Stomach (tissue), 4 donors: ENCODE results near the gene KPNA5.

Experiments used
- CTCF ChIP-seq, 7 experiments: fragments of 450-650 bp in 4 of 7; fragments of 200-600 bp in 3 of 7; sonication (generic) in 3 of 7; IDR thresholded peaks; one replicate each; pipeline ENCODE4 v1.5.1; 2016 to 2019; ENCODE audit warnings: antibody characterized with exemption in 7 of 7, control low read depth in 2 of 7, mild to moderate bottlenecking in 1 of 7
- EP300 ChIP-seq: sonication (generic); formaldehyde crosslinking; IDR thresholded peaks from one replicate; pipeline ENCODE4 v1.6.1; 2017; ENCODE audit warnings: antibody characterized with exemption
- POLR2A ChIP-seq, 4 donors: fragments of 450-650 bp; IDR thresholded peaks; one replicate each; pipeline ENCODE4 v1.6.1; 2016; ENCODE audit warnings: antibody characterized with exemption in 4 of 4, control low read depth in 2 of 4, mild to moderate bottlenecking in 1 of 4, moderate library complexity in 1 of 4
- POLR2AphosphoS5 ChIP-seq, 3 donors: sonication (generic); formaldehyde crosslinking; IDR thresholded peaks; one replicate each; pipeline ENCODE4 v1.6.1; 2016; ENCODE audit warnings: antibody characterized with exemption in 3 of 3

- TF ChIP-seq CTCF (IDR thresholded peaks at IDR 0.05), result no peak
- no peak for TF ChIP-seq POLR2A (IDR thresholded peaks at IDR 0.05)
- no peak for TF ChIP-seq POLR2AphosphoS5 (IDR thresholded peaks at IDR 0.05)
- no peak for TF ChIP-seq EP300
Measured at GRCh38 chr6:116763906-116764628, 83.1 kb downstream of the KPNA5 start.
